ENCODE results near the gene FAM83F.

The FAM83F gene

GRCh38 chr22:39958009-39958711 is 36.6 kb upstream of the FAM83F start:
- no peak for DNase-seq
- TF ChIP-seq, protein P1, sequence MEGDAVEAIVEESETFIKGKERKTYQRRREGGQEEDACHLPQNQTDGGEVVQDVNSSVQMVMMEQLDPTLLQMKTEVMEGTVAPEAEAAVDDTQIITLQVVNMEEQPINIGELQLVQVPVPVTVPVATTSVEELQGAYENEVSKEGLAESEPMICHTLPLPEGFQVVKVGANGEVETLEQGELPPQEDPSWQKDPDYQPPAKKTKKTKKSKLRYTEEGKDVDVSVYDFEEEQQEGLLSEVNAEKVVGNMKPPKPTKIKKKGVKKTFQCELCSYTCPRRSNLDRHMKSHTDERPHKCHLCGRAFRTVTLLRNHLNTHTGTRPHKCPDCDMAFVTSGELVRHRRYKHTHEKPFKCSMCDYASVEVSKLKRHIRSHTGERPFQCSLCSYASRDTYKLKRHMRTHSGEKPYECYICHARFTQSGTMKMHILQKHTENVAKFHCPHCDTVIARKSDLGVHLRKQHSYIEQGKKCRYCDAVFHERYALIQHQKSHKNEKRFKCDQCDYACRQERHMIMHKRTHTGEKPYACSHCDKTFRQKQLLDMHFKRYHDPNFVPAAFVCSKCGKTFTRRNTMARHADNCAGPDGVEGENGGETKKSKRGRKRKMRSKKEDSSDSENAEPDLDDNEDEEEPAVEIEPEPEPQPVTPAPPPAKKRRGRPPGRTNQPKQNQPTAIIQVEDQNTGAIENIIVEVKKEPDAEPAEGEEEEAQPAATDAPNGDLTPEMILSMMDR (IDR thresholded peaks at IDR 0.05): no peak
- Mint-ChIP-seq H3K27ac (no peak overlapping the region), H3K9me3 (no peaks in the 10 kb centered on the region), H3K36me3 (ENCODE audit: low read depth) (no peaks in the 10 kb centered on the region), H3K4me3 (no peak overlapping the region), H3K4me1 (peaks cover 55% of the 10 kb centered on the region), H3K27me3 (ENCODE audit: low read depth, poor library complexity) (peaks cover 18% of the 10 kb centered on the region)

- Mint-ChIP-seq H3K27me3 (ENCODE audit: low read depth, poor library complexity) (peaks cover 15% of the 10 kb centered on the region), H3K27ac (peak overlapping the region; percentile 41), H3K4me3 (no peak overlapping the region), H3K4me1 (peaks cover 46% of the 10 kb centered on the region), H3K9me3 (no peaks in the 10 kb centered on the region), H3K36me3 (ENCODE audit: low read depth) (no peaks in the 10 kb centered on the region)
- no peak for DNase-seq
- TF ChIP-seq, protein P1 (IDR thresholded peaks at IDR 0.05): no peak
These were observed 35.7 kb upstream of the FAM83F start for GRCh38 chr22:39958949-39959639.

- no peaks in the 10 kb centered on the region for H3K36me3 Mint-ChIP-seq (ENCODE audit: low read depth)
- peaks cover 15% of the 10 kb centered on the region for H3K27me3 Mint-ChIP-seq (ENCODE audit: low read depth, poor library complexity)
- no peak within 1 kb of the TSS for H3K4me3 Mint-ChIP-seq
- peak; percentile 42 for DNase-seq
- H3K27ac Mint-ChIP-seq: peak within 1 kb of the TSS; percentile 41
- H3K4me1 Mint-ChIP-seq: peaks cover 46% of the 10 kb centered on the region
- TF ChIP-seq, protein P1 (IDR thresholded peaks at IDR 0.05): peak; percentile 22
- no peaks in the 10 kb centered on the region for H3K9me3 Mint-ChIP-seq
These were observed 34.9 kb upstream of the FAM83F start, which contains the start of gene TMA7B for GRCh38 chr22:39959640-39960447. Gene TMA7B, plus strand, starts transcription at chr22:39960397. Its CDS starts 3,978 bp downstream, at chr22:39964375.

GRCh38 chr22:39960791-39961746 is 33.7 kb upstream of the FAM83F start:
- TF ChIP-seq, protein P1 (IDR thresholded peaks at IDR 0.05): no peak
- Mint-ChIP-seq H3K27ac (no peak overlapping the region), H3K4me3 (no peak overlapping the region), H3K36me3 (ENCODE audit: low read depth) (no peaks in the 10 kb centered on the region), H3K27me3 (ENCODE audit: low read depth, poor library complexity) (peaks cover 10% of the 10 kb centered on the region), H3K9me3 (no peaks in the 10 kb centered on the region), H3K4me1 (peaks cover 46% of the 10 kb centered on the region)
- DNase-seq: no peak

DNA sequence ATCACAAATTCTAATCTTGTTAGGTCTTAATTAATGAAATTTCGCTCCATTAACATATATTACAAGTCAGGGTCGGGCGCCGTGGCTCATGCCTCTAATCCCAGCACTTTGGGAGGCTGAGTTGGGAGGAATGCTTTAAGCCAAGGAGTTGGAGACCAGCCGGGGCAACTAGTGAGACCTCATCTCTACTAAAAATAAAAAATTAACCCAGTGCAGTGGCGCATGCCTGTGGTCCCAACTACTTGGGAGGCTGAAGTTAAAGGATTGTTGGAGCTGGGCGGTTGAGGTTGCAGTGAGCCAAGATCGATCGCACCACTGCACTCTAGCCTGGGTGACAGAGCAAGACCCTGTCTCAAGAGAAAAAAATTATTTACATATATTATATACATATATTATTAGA is 32.7 kb upstream of the FAM83F start:
- Mint-ChIP-seq H3K4me3 (no peak overlapping the region), H3K4me1 (peaks cover 52% of the 10 kb centered on the region), H3K36me3 (ENCODE audit: low read depth) (no peaks in the 10 kb centered on the region), H3K9me3 (no peaks in the 10 kb centered on the region), H3K27me3 (ENCODE audit: low read depth, poor library complexity) (peaks cover 10% of the 10 kb centered on the region), H3K27ac (no peak overlapping the region)
- TF ChIP-seq, protein P1 (IDR thresholded peaks at IDR 0.05): no peak
- no peak for DNase-seq

Measured in nephron progenitor cell (in vitro differentiated cells).